C4-2B (cell line): Measurements from ENCODE around the gene NR6A1.

Experiments used
- CTCF ChIP-seq: fragments of 450-650 bp; conservative IDR thresholded peaks from 2 replicates; pipeline ENCODE4 v1.5.1; 2017; ENCODE audit warnings: mild to moderate bottlenecking
- ZFX ChIP-seq: fragments of 450-650 bp; IDR thresholded peaks from 2 replicates; pipeline ENCODE4 v1.6.1; 2017

GRCh38 chr9:124473310-124473709 is 297.8 kb downstream of the NR6A1 start:
- no peak for TF ChIP-seq CTCF
- no peak for TF ChIP-seq ZFX
